GM15510 (cell line): ENCODE results near the gene SMARCD3.

Experiments used
- POLR2A ChIP-seq: IDR thresholded peaks from 3 replicates; pipeline ENCODE4 v1.6.1; 2011; ENCODE audit warnings: borderline replicate concordance; ENCODE audit not compliant: insufficient read length; ENCODE audit errors: extremely low read depth

SMARCD3 gene

GRCh38 chr7:151237244-151238189 is 11.0 kb downstream of the SMARCD3 start:
- TF ChIP-seq POLR2A: no peak

GRCh38 chr7:151236406-151236805 is 12.1 kb downstream of the SMARCD3 start:
- no peak for TF ChIP-seq POLR2A

GRCh38 chr7:151235091-151235787 is 13.3 kb downstream of the SMARCD3 start:
- TF ChIP-seq POLR2A: no peak

GRCh38 chr7:151233804-151234203 is 14.7 kb downstream of the SMARCD3 start:
- TF ChIP-seq POLR2A: no peak

GRCh38 chr7:151232917-151233701 is 15.4 kb downstream of the SMARCD3 start:
- TF ChIP-seq POLR2A: peak; percentile 37

- TF ChIP-seq POLR2A: peak; percentile 91
These were observed 16.2 kb downstream of the SMARCD3 start, which contains the start of gene CHPF2 for GRCh38 chr7:151232091-151232916. TSS of gene CHPF2 (plus strand) at chr7:151232483. CDS start at chr7:151234012, 1,529 bp downstream.

GRCh38 chr7:151231080-151231479 is 17.4 kb downstream of the SMARCD3 start:
- TF ChIP-seq POLR2A: no peak

GRCh38 chr7:151229249-151229648 is 19.2 kb downstream of the SMARCD3 start:
- TF ChIP-seq POLR2A: no peak

- no peak for TF ChIP-seq POLR2A
These were observed 20.2 kb downstream of the SMARCD3 start for GRCh38 chr7:151228024-151228866.

GRCh38 chr7:151226875-151227782 is 21.4 kb downstream of the SMARCD3 start, which contains the start of gene ABCF2:
TSS of gene ABCF2 (minus strand) at chr7:151227205. CDS start at chr7:151226458, 747 bp downstream.
- peak; percentile 63 for TF ChIP-seq POLR2A

- no peak for TF ChIP-seq POLR2A
These were observed 22.0 kb downstream of the SMARCD3 start for GRCh38 chr7:151226560-151226874.

- TF ChIP-seq POLR2A: no peak
These were observed 22.5 kb downstream of the SMARCD3 start for GRCh38 chr7:151225948-151226510.
